T-helper 2 cell treated with Interferon-gamma antibody and Interleukin-4, amounts not matched to agents 5 μg/mL and 100 μg/mL, for 36 hours (primary cell): Measurements from ENCODE around the gene PIP5KL1.
"Not testable (repeated sequence)": the region's sequence is repeated elsewhere in the genome, so short reads cannot be mapped to it uniquely, and the experiment has no call there.

ENCODE experiments used
- DNase-seq: peaks from one replicate; pipeline ENCODE4 v3.0.0; 2021; ENCODE audit warnings: low spot score
- H3K27ac Mint-ChIP-seq: one replicate; pipeline ENCODE4 v1.8.0; 2021; ENCODE audit warnings: mild to moderate bottlenecking, mixed read lengths
- H3K27me3 Mint-ChIP-seq: one replicate; pipeline ENCODE4 v1.8.0; 2021; ENCODE audit warnings: low read depth, mixed read lengths
- H3K36me3 Mint-ChIP-seq: one replicate; pipeline ENCODE4 v1.8.0; 2021; ENCODE audit warnings: low read depth, mixed read lengths
- H3K4me1 Mint-ChIP-seq: one replicate; pipeline ENCODE4 v1.8.0; 2021; ENCODE audit warnings: low read depth, mixed read lengths
- H3K4me3 Mint-ChIP-seq: one replicate; pipeline ENCODE4 v1.8.0; 2022; ENCODE audit warnings: mild to moderate bottlenecking, moderate library complexity, mixed read lengths
- H3K9me3 Mint-ChIP-seq: one replicate; pipeline ENCODE4 v1.8.0; 2021; ENCODE audit warnings: mixed read lengths

The PIP5KL1 gene

GRCh38 chr9:127884976-127885490 lies 45.5 kb downstream of the PIP5KL1 start:
- Mint-ChIP-seq H3K27ac (no peak overlapping the region), H3K9me3 (no peaks in the 10 kb centered on the region)

GRCh38 chr9:127884427-127884911 lies 46.1 kb downstream of the PIP5KL1 start:
- Mint-ChIP-seq H3K27me3 (no peaks in the 10 kb centered on the region), H3K4me3 (no peak overlapping the region), H3K27ac (peak overlapping the region; percentile 41), H3K9me3 (no peaks in the 10 kb centered on the region), H3K4me1 (no peaks in the 10 kb centered on the region), H3K36me3 (peaks cover 39% of the 10 kb centered on the region)
- DNase-seq = no peak

More at GRCh38 chr9:127884976-127885490, 45.5 kb downstream of the PIP5KL1 start:
- Mint-ChIP-seq H3K4me1 (no peaks in the 10 kb centered on the region), H3K27me3 (no peaks in the 10 kb centered on the region), H3K4me3 (no peak overlapping the region), H3K36me3 (peaks cover 41% of the 10 kb centered on the region)
- DNase-seq = no peak

GRCh38 chr9:127883959-127884358 lies 46.6 kb downstream of the PIP5KL1 start:
- no peaks in the 10 kb centered on the region for H3K4me1 Mint-ChIP-seq
- H3K36me3 Mint-ChIP-seq = peaks cover 41% of the 10 kb centered on the region
- peak overlapping the region; percentile 41 for H3K27ac Mint-ChIP-seq
- no peaks in the 10 kb centered on the region for H3K9me3 Mint-ChIP-seq
- H3K27me3 Mint-ChIP-seq = no peaks in the 10 kb centered on the region
- no peak for DNase-seq
- no peak overlapping the region for H3K4me3 Mint-ChIP-seq

GRCh38 chr9:127881715-127882114 lies 48.9 kb downstream of the PIP5KL1 start:
- not testable (repeated sequence) for H3K4me1 Mint-ChIP-seq, H3K4me3 Mint-ChIP-seq, DNase-seq, H3K27me3 Mint-ChIP-seq, H3K9me3 Mint-ChIP-seq, H3K27ac Mint-ChIP-seq
- peaks cover 38% of the 10 kb centered on the region for H3K36me3 Mint-ChIP-seq

GRCh38 chr9:127880143-127880542 lies 50.4 kb downstream of the PIP5KL1 start:
- Mint-ChIP-seq H3K36me3 (peaks cover 29% of the 10 kb centered on the region), H3K4me3 (no peak overlapping the region), H3K9me3 (no peaks in the 10 kb centered on the region), H3K4me1 (no peaks in the 10 kb centered on the region), H3K27ac (no peak overlapping the region), H3K27me3 (peaks cover 6% of the 10 kb centered on the region)
- no peak for DNase-seq

GRCh38 chr9:127878652-127879390 lies 51.8 kb downstream of the PIP5KL1 start:
- Mint-ChIP-seq H3K4me1 (no peaks in the 10 kb centered on the region), H3K27ac (no peak overlapping the region), H3K27me3 (peaks cover 6% of the 10 kb centered on the region), H3K36me3 (peaks cover 17% of the 10 kb centered on the region), H3K9me3 (no peaks in the 10 kb centered on the region), H3K4me3 (no peak overlapping the region)
- DNase-seq = no peak

GRCh38 chr9:127878001-127878651 lies 52.5 kb downstream of the PIP5KL1 start:
- peaks cover 17% of the 10 kb centered on the region for H3K36me3 Mint-ChIP-seq
- H3K9me3 Mint-ChIP-seq = no peaks in the 10 kb centered on the region
- DNase-seq = no peak
- H3K27ac Mint-ChIP-seq = no peak overlapping the region
- peaks cover 6% of the 10 kb centered on the region for H3K27me3 Mint-ChIP-seq
- H3K4me1 Mint-ChIP-seq = no peaks in the 10 kb centered on the region
- peak overlapping the region; percentile 58 for H3K4me3 Mint-ChIP-seq

- no peak for DNase-seq
- Mint-ChIP-seq H3K27ac (no peak within 1 kb of the TSS), H3K27me3 (peaks cover 6% of the 10 kb centered on the region), H3K36me3 (peaks cover 12% of the 10 kb centered on the region), H3K4me3 (peak within 1 kb of the TSS; percentile 58), H3K9me3 (no peaks in the 10 kb centered on the region), H3K4me1 (no peaks in the 10 kb centered on the region)
These were observed 53.0 kb downstream of the PIP5KL1 start, which contains the start of gene AK1 for GRCh38 chr9:127877566-127877998. AK1 (minus strand) TSS chr9:127877675; CDS start chr9:127874617, 3,058 bp downstream.

GRCh38 chr9:127876764-127877562 lies 53.6 kb downstream of the PIP5KL1 start:
- Mint-ChIP-seq H3K27me3 (peaks cover 6% of the 10 kb centered on the region), H3K4me1 (no peaks in the 10 kb centered on the region), H3K36me3 (peaks cover 11% of the 10 kb centered on the region), H3K9me3 (no peaks in the 10 kb centered on the region), H3K4me3 (peak overlapping the region; percentile 45), H3K27ac (no peak overlapping the region)
- DNase-seq = no peak

GRCh38 chr9:127876026-127876763 lies 54.4 kb downstream of the PIP5KL1 start:
- Mint-ChIP-seq H3K9me3 (no peaks in the 10 kb centered on the region), H3K36me3 (peaks cover 11% of the 10 kb centered on the region), H3K27me3 (peaks cover 6% of the 10 kb centered on the region), H3K4me1 (no peaks in the 10 kb centered on the region), H3K4me3 (no peak overlapping the region), H3K27ac (no peak overlapping the region)
- DNase-seq = no peak

- Mint-ChIP-seq H3K27me3 (peaks cover 6% of the 10 kb centered on the region), H3K4me1 (no peaks in the 10 kb centered on the region), H3K36me3 (peaks cover 11% of the 10 kb centered on the region), H3K27ac (peak overlapping the region; percentile 20), H3K4me3 (no peak overlapping the region), H3K9me3 (no peaks in the 10 kb centered on the region)
- no peak for DNase-seq
These were observed 55.1 kb downstream of the PIP5KL1 start for GRCh38 chr9:127875306-127875966.

- peaks cover 11% of the 10 kb centered on the region for H3K36me3 Mint-ChIP-seq
- H3K4me1 Mint-ChIP-seq = no peaks in the 10 kb centered on the region
- no peak for DNase-seq
- no peaks in the 10 kb centered on the region for H3K9me3 Mint-ChIP-seq
- no peak overlapping the region for H3K27ac Mint-ChIP-seq
- no peak overlapping the region for H3K4me3 Mint-ChIP-seq
- peaks cover 6% of the 10 kb centered on the region for H3K27me3 Mint-ChIP-seq
These were observed 56.0 kb downstream of the PIP5KL1 start for GRCh38 chr9:127874301-127875221.
